Upper lobe of right lung (tissue), 1 donor: ENCODE measurements around the gene TM4SF1. TPM values are rescaled to one million over a fixed set of nuclear protein-coding genes. Genes with fewer than 3 reads are reported as not detected.

Experiments used
- ATAC-seq: fragments of 200-7000 bp; cut with Tn5 transposase; one replicate; pipeline ENCODE4 v1.9.1; 2020; ENCODE audit warnings: mild to moderate bottlenecking, moderate library complexity
- DNase-seq: peaks from one replicate; pipeline ENCODE4 v3.0.0-alpha.2; 2020
- H3K27ac ChIP-seq: fragments of 200-600 bp; one replicate; pipeline ENCODE4 v1.8.0; 2022
- H3K27me3 ChIP-seq: fragments of 200-600 bp; one replicate; pipeline ENCODE4 v1.8.0; 2022; ENCODE audit warnings: mild to moderate bottlenecking
- H3K36me3 ChIP-seq: fragments of 200-600 bp; one replicate; pipeline ENCODE4 v1.8.0; 2022
- H3K4me1 ChIP-seq: fragments of 200-600 bp; one replicate; pipeline ENCODE4 v1.8.0; 2022
- H3K4me3 ChIP-seq: fragments of 200-600 bp; one replicate; pipeline ENCODE4 v1.8.0; 2022; ENCODE audit warnings: mild to moderate bottlenecking
- H3K9me3 ChIP-seq: fragments of 200-600 bp; one replicate; pipeline ENCODE4 v1.8.0; 2022
- CTCF ChIP-seq: fragments of 200-600 bp; IDR thresholded peaks from one replicate; pipeline ENCODE4 v1.8.0; 2022; ENCODE audit warnings: antibody characterized with exemption
- intact Hi-C: fragments of 100-400 bp; cut with DNase I; formaldehyde crosslinking; loops from one replicate; pipeline ENCODE4 v1.11.0; 2022
- total RNA-seq: library from RNA; stranded (reverse); fragmentation: NEBNext Ultra II Directional; extraction: Animal tissue kit (Norgen Biotek cat#: 25700); gene quantifications from one replicate; pipeline ENCODE4 v1.2.1, GENCODE V29; 2021
- donor health status: DM: no; HTN: yes; CAD: no; lungs with severe emphysema.

Gene TM4SF1
- total RNA-seq, 1 donor from 2014 or later, result 188 TPM

GRCh38 chr3:149327156-149327555 is 50.3 kb downstream of the TM4SF1 start:
- Histone ChIP-seq H3K36me3 (no peaks in the 10 kb centered on the region), H3K4me1 (no peaks in the 10 kb centered on the region), H3K27me3 (no peaks in the 10 kb centered on the region), H3K9me3 (no peaks in the 10 kb centered on the region), H3K4me3 (no peak overlapping the region), H3K27ac (no peak overlapping the region)
- no peak for TF ChIP-seq CTCF
- intact Hi-C loops, result no loop called here
- DNase-seq (no peak), ATAC-seq (no peak)

- H3K27ac ChIP-seq, result no peak overlapping the region
- intact Hi-C loops, result no loop called here
- no peak for DNase-seq
- H3K9me3 ChIP-seq, result no peaks in the 10 kb centered on the region
- TF ChIP-seq CTCF, result no peak
- no peaks in the 10 kb centered on the region for H3K4me1 ChIP-seq
- H3K27me3 ChIP-seq, result no peaks in the 10 kb centered on the region
- ATAC-seq, result no peak
- no peak overlapping the region for H3K4me3 ChIP-seq
- H3K36me3 ChIP-seq, result no peaks in the 10 kb centered on the region
Measured at GRCh38 chr3:149325581-149325980, 51.9 kb downstream of the TM4SF1 start.

GRCh38 chr3:149324332-149324731 is 53.1 kb downstream of the TM4SF1 start:
- Histone ChIP-seq H3K4me3 (no peak overlapping the region), H3K27me3 (no peaks in the 10 kb centered on the region), H3K36me3 (no peaks in the 10 kb centered on the region), H3K9me3 (no peaks in the 10 kb centered on the region), H3K4me1 (no peaks in the 10 kb centered on the region), H3K27ac (no peak overlapping the region)
- DNase-seq (no peak), ATAC-seq (no peak)
- TF ChIP-seq CTCF, result no peak
- intact Hi-C loops, result no loop called here

GRCh38 chr3:149321640-149322039 is 55.8 kb downstream of the TM4SF1 start:
- intact Hi-C loops, result no loop called here
- ATAC-seq, result peak; percentile 41
- Histone ChIP-seq H3K27me3 (no peaks in the 10 kb centered on the region), H3K4me1 (no peaks in the 10 kb centered on the region), H3K27ac (no peak overlapping the region), H3K9me3 (no peaks in the 10 kb centered on the region), H3K4me3 (no peak overlapping the region), H3K36me3 (no peaks in the 10 kb centered on the region)
- DNase-seq, result no peak
- no peak for TF ChIP-seq CTCF

GRCh38 chr3:149321136-149321535 is 56.3 kb downstream of the TM4SF1 start:
- TF ChIP-seq CTCF, result no peak
- Histone ChIP-seq H3K27me3 (no peaks in the 10 kb centered on the region), H3K4me1 (no peaks in the 10 kb centered on the region), H3K27ac (no peak overlapping the region), H3K36me3 (no peaks in the 10 kb centered on the region), H3K4me3 (no peak overlapping the region), H3K9me3 (no peaks in the 10 kb centered on the region)
- intact Hi-C loops, result no loop called here
- ATAC-seq (no peak), DNase-seq (no peak)

GRCh38 chr3:149319750-149320149 is 57.7 kb downstream of the TM4SF1 start:
- intact Hi-C loops, result no loop called here
- TF ChIP-seq CTCF, result no peak
- H3K27ac ChIP-seq, result no peak overlapping the region

More at GRCh38 chr3:149319750-149320149, 57.7 kb downstream of the TM4SF1 start:
- H3K36me3 ChIP-seq, result no peaks in the 10 kb centered on the region
- H3K27me3 ChIP-seq, result no peaks in the 10 kb centered on the region
- no peak overlapping the region for H3K4me3 ChIP-seq
- no peaks in the 10 kb centered on the region for H3K9me3 ChIP-seq
- ATAC-seq (no peak), DNase-seq (no peak)
- H3K4me1 ChIP-seq, result peaks cover 3% of the 10 kb centered on the region
